GM12878 (cell line): ENCODE measurements around the gene LASP1. TPM values are rescaled to one million over a fixed set of nuclear protein-coding genes. Genes with fewer than 3 reads are reported as not detected.

ENCODE experiments used
- ATAC-seq: fragments of 200-7000 bp; cut with Tn5 transposase; 3 replicates; pipeline ENCODE4 v1.9.1; 2020; ENCODE audit warnings: mild to moderate bottlenecking, moderate library complexity
- BruUV-seq: library from RNA; stranded (reverse); fragments of 400-500 nt; replicated peaks from 2 replicates; lab custom pipeline; 2021; lab: Mats Ljungman, UMichigan
- CTCF ChIA-PET: fragments of 300-600 bp; sonication (Branson Sonifier 250); formaldehyde crosslinking; extraction: SDS; loops from one replicate; lab custom pipeline; 2021; ENCODE audit warnings: inconsistent platforms; lab: Yijun Ruan, JAX
- POLR2A ChIA-PET: fragments of 350-600 bp; formaldehyde crosslinking; extraction: SDS; loops from one replicate; lab custom pipeline; 2021; ENCODE audit warnings: inconsistent platforms; lab: Charles Lee
- RAD21 ChIA-PET: fragments of 300-600 bp; sonication (Branson Sonifier 250); formaldehyde crosslinking; loops from one replicate; lab custom pipeline; 2023; ENCODE audit warnings: antibody characterized with exemption; ENCODE audit not compliant: unreplicated experiment; lab: Charles Lee
- SMC1A ChIA-PET: fragments of 300-600 bp; sonication (Branson Sonifier 250); formaldehyde crosslinking; loops from one replicate; lab custom pipeline; 2023; ENCODE audit not compliant: unreplicated experiment, uncharacterized antibody; lab: Charles Lee
- DNase-seq: peaks from one replicate; pipeline ENCODE4 v3.0.0-alpha.2; 2011; ENCODE audit warnings: low read depth, low spot score
- FAIRE-seq: peaks from 3 replicates; lab custom pipeline; 2011; peaks lifted over from hg19 to GRCh38; lab: Jason Lieb, UNC
- H2AFZ ChIP-seq: 2 replicates; pipeline ENCODE4 v1.6.0; 2011; ENCODE audit warnings: low read depth, low read length, control low read depth; ENCODE audit not compliant: control insufficient read depth
- H3K27ac ChIP-seq: 2 replicates; pipeline ENCODE4 v1.5.1; 2011; ENCODE audit warnings: control low read depth; ENCODE audit not compliant: control insufficient read depth, insufficient read depth
- H3K27me3 ChIP-seq, 2 experiments: replicated peaks in 1 of 2; 2 replicates each; pipeline versions ENCODE4 v1.6.0 to v1.6.1; 2011; ENCODE audit warnings: low read length in 1 of 2; ENCODE audit not compliant: control insufficient read depth in 2 of 2, insufficient read depth in 2 of 2
- H3K36me3 ChIP-seq, 2 experiments: 2 replicates each; pipeline ENCODE4 v1.5.1; 2011; ENCODE audit warnings: low read length in 1 of 2; ENCODE audit not compliant: control insufficient read depth in 2 of 2, insufficient read depth in 2 of 2
- H3K4me1 ChIP-seq: 2 replicates; pipeline ENCODE4 v1.6.1; 2011; ENCODE audit warnings: mild to moderate bottlenecking, low read length, moderate library complexity, mixed read lengths; ENCODE audit not compliant: control insufficient read depth, insufficient read depth
- H3K4me2 ChIP-seq: 2 replicates; pipeline ENCODE4 v1.6.0; 2011; ENCODE audit warnings: control low read depth; ENCODE audit not compliant: control insufficient read depth, insufficient read depth
- H3K4me3 ChIP-seq: fragments of 200-600 bp; sonication (generic); 2 replicates; pipeline ENCODE4 v1.5.1; 2016
- H3K79me2 ChIP-seq: 2 replicates; pipeline ENCODE4 v1.6.0; 2011; ENCODE audit warnings: low read length; ENCODE audit not compliant: control insufficient read depth, insufficient read depth
- H3K9ac ChIP-seq: 2 replicates; pipeline ENCODE4 v1.8.0; 2011; ENCODE audit warnings: low read length, control low read depth, mixed read lengths; ENCODE audit not compliant: control insufficient read depth, insufficient read depth
- H3K9me3 ChIP-seq: replicated peaks from 3 replicates; pipeline ENCODE4 v1.5.1; 2011; ENCODE audit warnings: mild to moderate bottlenecking, low read length; ENCODE audit not compliant: control insufficient read depth, insufficient read depth
- H4K20me1 ChIP-seq: 2 replicates; pipeline ENCODE4 v1.6.0; 2011; ENCODE audit not compliant: control insufficient read depth, insufficient read depth
- HDAC6 ChIP-seq: fragments of 200-600 bp; sonication (generic); IDR thresholded peaks from one replicate; pipeline ENCODE4 v1.8.0; 2017; ENCODE audit warnings: antibody characterized with exemption; ENCODE audit not compliant: unreplicated experiment
- HDGF ChIP-seq: fragments of 450-650 bp; IDR thresholded peaks from 2 replicates; pipeline ENCODE4 v1.6.1; 2016; ENCODE audit warnings: antibody characterized with exemption
- IKZF1 ChIP-seq: fragments of 450-650 bp; conservative IDR thresholded peaks from 2 replicates; pipeline ENCODE4 v1.6.1; 2017; ENCODE audit warnings: antibody characterized with exemption, mild to moderate bottlenecking
- MEF2A ChIP-seq: IDR thresholded peaks from 2 replicates; pipeline ENCODE4 v1.6.1; 2011; ENCODE audit warnings: low read depth, mild to moderate bottlenecking, low read length, moderate library complexity; ENCODE audit not compliant: insufficient read depth
- RBBP5 ChIP-seq: fragments of 200-600 bp; sonication (generic); conservative IDR thresholded peaks from 2 replicates; pipeline ENCODE4 v1.6.1; 2016
- RCOR1 ChIP-seq: conservative IDR thresholded peaks from 2 replicates; pipeline ENCODE4 v1.6.1; 2012; ENCODE audit warnings: low read depth, low read length, improper control_type of control experiment
- SMAD5 ChIP-seq: IDR thresholded peaks from 2 replicates; pipeline ENCODE4 v1.6.1; 2016; ENCODE audit warnings: antibody characterized with exemption, low read depth
- SPI1 ChIP-seq: IDR thresholded peaks from 2 replicates; pipeline ENCODE4 v1.6.1; 2011; ENCODE audit warnings: low read depth, mild to moderate bottlenecking, low read length, moderate library complexity, borderline replicate concordance; ENCODE audit not compliant: insufficient read depth
- SREBF2 ChIP-seq: IDR thresholded peaks from 2 replicates; pipeline ENCODE4 v1.6.1; 2012; ENCODE audit warnings: mild to moderate bottlenecking, low read length
- SRF ChIP-seq, 2 experiments: IDR thresholded peaks; 2 replicates each; pipeline ENCODE4 v1.6.1; 2011; ENCODE audit warnings: low read depth in 2 of 2, low read length in 2 of 2, mild to moderate bottlenecking in 1 of 2, moderate library complexity in 1 of 2
- ZNF24 ChIP-seq: fragments of 450-650 bp; IDR thresholded peaks from 2 replicates; pipeline ENCODE4 v1.6.1; 2017; ENCODE audit warnings: antibody characterized with exemption, mild to moderate bottlenecking
- ZSCAN29 ChIP-seq: fragments of 450-650 bp; IDR thresholded peaks from 2 replicates; pipeline ENCODE4 v1.6.1; 2017; ENCODE audit warnings: mild to moderate bottlenecking, moderate library complexity
- WGBS: methylation state at CpG from one replicate; pipeline ENCODE4 v1.1.6; 2016; ENCODE audit warnings: low lambda C conversion rate; ENCODE audit not compliant: insufficient replicate concordance, insufficient coverage; ENCODE audit errors: missing lambda C conversion rate; 5-methylcytosine and 5-hydroxymethylcytosine counted together
- in situ Hi-C: fragments of 300-500 bp; cut with MboI; formaldehyde crosslinking; loops from 9 replicates; pipeline ENCODE4 v1.14.3; 2018; ENCODE audit warnings: mixed read lengths
- intact Hi-C: fragments of 100-400 bp; cut with micrococcal nuclease; formaldehyde crosslinking; loops from one replicate; pipeline ENCODE4 v1.14.2; 2022; ENCODE audit not compliant: unreplicated experiment
- polyA plus RNA-seq, 11 experiments: library from polyadenylated mRNA; depleted of rRNA in 4 of 11; unstranded in 6 of 11; stranded (reverse) in 5 of 11; fragments of >200 nt; fragmentation: Nextera tagmentation in 4 of 11; fragmentation: Illumina TruSeq in 1 of 11; extraction: Ambion mirVana in 4 of 11; extraction: Trizol in 1 of 11; gene quantifications; 1 replicate in 1 of 11; 2 replicates in 10 of 11; pipeline versions ENCODE4 v1.2.1 to v1.2.3, GENCODE V29; 2011 to 2016; ENCODE audit warnings: inconsistent platforms in 2 of 11, missing spikeins in 2 of 11, low read depth in 1 of 11
- total RNA-seq, 4 experiments: library from RNA; depleted of rRNA in 3 of 4; stranded (reverse); fragments of >200 nt in 3 of 4; fragmentation: Illumina TruSeq in 1 of 4; extraction: Trizol in 1 of 4; gene quantifications; 2 replicates each; pipeline versions ENCODE4 v1.2.1 to v1.2.3, GENCODE V29; 2013 to 2021
- TF ChIP-seq, protein P1 (sequence below): IDR thresholded peaks from 2 replicates; pipeline ENCODE4 v1.6.1; 2011; ENCODE audit warnings: borderline replicate concordance, low read depth, mild to moderate bottlenecking, moderate library complexity, low read length; ENCODE audit not compliant: insufficient read depth, poor library complexity, severe bottlenecking

Gene LASP1
- total and polyA plus RNA-seq, 10 of the 15 experiments (the other 5 are each of a cell fraction or from before 2014, with no cell fraction given) = 21.0 to 114 (median 59.3) TPM

DNA sequence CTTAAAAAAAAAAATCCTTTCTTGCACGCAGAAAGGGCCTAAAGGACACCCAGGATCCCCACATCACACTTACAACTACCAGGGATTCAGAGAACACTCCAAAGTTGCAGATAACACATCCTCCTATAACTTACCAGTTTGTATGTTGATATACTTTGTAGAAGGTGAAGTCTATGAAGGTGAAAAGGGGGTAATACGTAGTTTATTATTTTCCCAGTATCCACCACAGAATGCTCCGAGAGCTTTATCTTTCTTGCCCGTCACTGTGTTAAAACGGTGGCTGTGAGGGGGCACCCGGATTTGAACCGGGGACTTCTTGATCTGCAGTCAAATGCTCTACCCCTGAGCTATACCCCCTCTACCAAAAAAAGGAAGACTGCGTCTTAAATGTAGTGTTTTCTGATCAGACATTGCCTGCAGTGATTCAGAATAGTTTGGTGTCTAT lies 8.4 kb upstream of the LASP1 start:
- CTCF ChIA-PET = no interaction called here
- Histone ChIP-seq H2AFZ (no peak overlapping the region), H3K4me2 (no peak overlapping the region), H3K79me2 (no peaks in the 10 kb centered on the region), H3K27ac (no peak overlapping the region)
- in situ Hi-C loops = no loop called here
- 49% methylated on average over 8 of the region's 8 CpGs for WGBS
- ATAC-seq = no peak
- SMC1A ChIA-PET = no interaction called here
- TF ChIP-seq HDAC6 = no peak
- TF ChIP-seq SMAD5 = no peak
- peak; percentile 94 for TF ChIP-seq ZNF24
- no peak for TF ChIP-seq SPI1
- TF ChIP-seq HDGF = no peak
- TF ChIP-seq RCOR1 = no peak
- TF ChIP-seq, protein P1, sequence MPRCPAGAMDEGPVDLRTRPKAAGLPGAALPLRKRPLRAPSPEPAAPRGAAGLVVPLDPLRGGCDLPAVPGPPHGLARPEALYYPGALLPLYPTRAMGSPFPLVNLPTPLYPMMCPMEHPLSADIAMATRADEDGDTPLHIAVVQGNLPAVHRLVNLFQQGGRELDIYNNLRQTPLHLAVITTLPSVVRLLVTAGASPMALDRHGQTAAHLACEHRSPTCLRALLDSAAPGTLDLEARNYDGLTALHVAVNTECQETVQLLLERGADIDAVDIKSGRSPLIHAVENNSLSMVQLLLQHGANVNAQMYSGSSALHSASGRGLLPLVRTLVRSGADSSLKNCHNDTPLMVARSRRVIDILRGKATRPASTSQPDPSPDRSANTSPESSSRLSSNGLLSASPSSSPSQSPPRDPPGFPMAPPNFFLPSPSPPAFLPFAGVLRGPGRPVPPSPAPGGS = no peak
- TF ChIP-seq ZSCAN29 = peak; percentile 66; the same call in 1 of the 2 replicates
- peak; percentile 79 for TF ChIP-seq SREBF2
- no peak for TF ChIP-seq RBBP5
- TF ChIP-seq MEF2A = no peak
- TF ChIP-seq IKZF1 = no peak
- TF ChIP-seq SRF (IDR thresholded peaks at IDR 0.05; ENCODE audit: low read depth in 2 of 2, low read length in 2 of 2) = no peak
- TF ChIP-seq, all 136 proteins: peak for 3
- intact Hi-C loops = loop anchor here (10.0 kb wide), 1 partner anchor 187 kb away; the partner anchor contains the start of gene EPOP
- RAD21 ChIA-PET = interaction anchor here (0.9 kb wide), 1 partner anchor 10 kb away, joined by 4 read pairs; no protein-coding TSS in a partner anchor
- FAIRE-seq (no peak), DNase-seq (no peak)
- Histone ChIP-seq H3K9ac (no peak overlapping the region), H3K4me3 (no peak overlapping the region), H3K36me3 (no peaks in the 10 kb centered on the region), H3K27me3 (no peaks in the 10 kb centered on the region), H3K4me1 (peaks cover 13% of the 10 kb centered on the region), H4K20me1 (no peaks in the 10 kb centered on the region), H3K9me3 (no peaks in the 10 kb centered on the region)
- BruUV-seq = no TSS peak
- POLR2A ChIA-PET = no interaction called here
